ENCODE results near the gene HES2.

- TF ChIP-seq CREB1 (CRISPR knock-in tag; IDR thresholded peaks at IDR 0.05; ENCODE audit: low read depth) = no peak
- TF ChIP-seq CTCF (conservative IDR thresholded peaks at IDR 0.05; ENCODE audit: low read depth in 2 of 2) = no peak
- TF ChIP-seq JUNB (IDR thresholded peaks at IDR 0.05; ENCODE audit: unreplicated experiment) = no peak
- no peak for TF ChIP-seq POLR2AphosphoS5 (IDR thresholded peaks at IDR 0.05; ENCODE audit: low read depth)
- TF ChIP-seq EZH2phosphoT487 (IDR thresholded peaks at IDR 0.05; ENCODE audit: unreplicated experiment) = peak; percentile 21
- no peak for TF ChIP-seq REST (IDR thresholded peaks at IDR 0.05; ENCODE audit: unreplicated experiment)
- TF ChIP-seq EZH2 (IDR thresholded peaks at IDR 0.05; ENCODE audit: low read depth, unreplicated experiment) = peak; percentile 54
Observed at GRCh38 chr1:6418668-6419396, 887 bp downstream of the HES2 start.
